Esophagus muscularis mucosa (tissue), 3 donors: ENCODE data around the gene RABAC1.

Source experiments
- POLR2A ChIP-seq: fragments of 450-650 bp; IDR thresholded peaks from one replicate; pipeline ENCODE4 v1.6.1; 2017; ENCODE audit warnings: antibody characterized with exemption, moderate library complexity, mild to moderate bottlenecking, low read depth
- POLR2AphosphoS5 ChIP-seq, 2 donors: sonication (generic); formaldehyde crosslinking; IDR thresholded peaks; one replicate each; pipeline ENCODE4 v1.6.1; 2017; ENCODE audit warnings: antibody characterized with exemption in 2 of 2
- TF ChIP-seq, protein P1 (sequence below), 3 experiments: fragments of 200-600 bp in 2 of 3; fragments of 450-650 bp in 1 of 3; sonication (generic) in 2 of 3; IDR thresholded peaks; one replicate each; pipeline ENCODE4 v1.5.1; 2017 to 2019; ENCODE audit warnings: antibody characterized with exemption in 3 of 3, mild to moderate bottlenecking in 2 of 3, moderate library complexity in 1 of 3

DNA sequence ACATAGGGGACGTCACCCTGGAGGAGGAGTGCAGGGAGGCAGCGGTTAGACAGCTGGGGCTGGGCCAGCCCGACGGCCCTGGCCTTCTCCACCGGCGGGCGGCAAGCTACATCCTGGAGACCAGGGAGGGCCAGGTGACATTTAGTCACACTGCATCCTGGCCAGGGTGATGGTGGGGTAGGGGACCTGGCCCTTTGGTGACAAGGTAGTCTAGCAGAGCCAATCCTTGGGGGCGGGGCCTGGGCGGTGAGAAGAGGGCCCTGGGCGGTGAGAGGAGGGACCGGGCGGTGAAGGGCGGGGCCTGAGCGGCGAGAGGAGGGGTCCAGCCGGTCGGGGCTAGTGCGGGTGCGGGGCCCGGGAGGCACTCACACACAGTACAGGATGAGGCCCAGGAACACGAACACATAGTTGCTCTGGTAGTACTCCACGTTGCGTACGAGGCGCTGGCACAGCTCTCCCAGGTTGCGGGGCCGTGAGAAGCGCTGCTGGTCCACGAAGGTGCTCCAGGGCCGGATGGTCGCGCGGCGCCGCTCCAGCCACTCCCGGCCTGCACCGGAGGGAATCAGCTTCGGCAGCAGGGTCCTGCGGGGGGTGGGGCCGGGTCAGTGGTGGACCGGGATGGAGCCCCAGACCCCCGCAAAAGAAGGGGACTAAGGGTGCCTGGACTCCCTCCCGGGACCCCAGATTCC lies 610 bp downstream of the RABAC1 start:
- TF ChIP-seq, protein P1, sequence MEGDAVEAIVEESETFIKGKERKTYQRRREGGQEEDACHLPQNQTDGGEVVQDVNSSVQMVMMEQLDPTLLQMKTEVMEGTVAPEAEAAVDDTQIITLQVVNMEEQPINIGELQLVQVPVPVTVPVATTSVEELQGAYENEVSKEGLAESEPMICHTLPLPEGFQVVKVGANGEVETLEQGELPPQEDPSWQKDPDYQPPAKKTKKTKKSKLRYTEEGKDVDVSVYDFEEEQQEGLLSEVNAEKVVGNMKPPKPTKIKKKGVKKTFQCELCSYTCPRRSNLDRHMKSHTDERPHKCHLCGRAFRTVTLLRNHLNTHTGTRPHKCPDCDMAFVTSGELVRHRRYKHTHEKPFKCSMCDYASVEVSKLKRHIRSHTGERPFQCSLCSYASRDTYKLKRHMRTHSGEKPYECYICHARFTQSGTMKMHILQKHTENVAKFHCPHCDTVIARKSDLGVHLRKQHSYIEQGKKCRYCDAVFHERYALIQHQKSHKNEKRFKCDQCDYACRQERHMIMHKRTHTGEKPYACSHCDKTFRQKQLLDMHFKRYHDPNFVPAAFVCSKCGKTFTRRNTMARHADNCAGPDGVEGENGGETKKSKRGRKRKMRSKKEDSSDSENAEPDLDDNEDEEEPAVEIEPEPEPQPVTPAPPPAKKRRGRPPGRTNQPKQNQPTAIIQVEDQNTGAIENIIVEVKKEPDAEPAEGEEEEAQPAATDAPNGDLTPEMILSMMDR (IDR thresholded peaks at IDR 0.05), result no peak
- peak; percentile 29 for TF ChIP-seq POLR2A
- peak; percentile 52 to 71 for TF ChIP-seq POLR2AphosphoS5 (IDR thresholded peaks at IDR 0.05)
